Kidney (tissue), 14 donors: ENCODE results near the gene SRRM5. TPM values are rescaled to one million over a fixed set of nuclear protein-coding genes. Genes with fewer than 3 reads are reported as not detected.

ENCODE experiments used
- DNase-seq, 5 donors: peaks; one replicate each; pipeline ENCODE4 v3.0.0-alpha.2; 2013 to 2020
- FAIRE-seq: peaks from 2 replicates; lab custom pipeline; 2012; peaks lifted over from hg19 to GRCh38; lab: Jason Lieb, UNC
- H3K27ac ChIP-seq, 2 donors: one replicate each; pipeline ENCODE4 v1.7.0; 2013; ENCODE audit warnings: low read depth in 2 of 2, low read length in 2 of 2, inconsistent platforms in 1 of 2
- H3K27me3 ChIP-seq: one replicate; pipeline ENCODE4 v1.7.1; 2013; ENCODE audit warnings: low read length, inconsistent platforms; ENCODE audit not compliant: control insufficient read depth, insufficient read depth
- H3K36me3 ChIP-seq, 3 donors: one replicate each; pipeline versions ENCODE4 v1.7.0 to v1.7.1; 2013; ENCODE audit warnings: low read length in 3 of 3, control low read depth in 1 of 3, inconsistent platforms in 1 of 3; ENCODE audit not compliant: insufficient read depth in 3 of 3, control insufficient read depth in 2 of 3
- H3K4me1 ChIP-seq, 3 donors: one replicate each; pipeline versions ENCODE4 v1.7.0 to v1.7.1; 2013; ENCODE audit warnings: low read length in 3 of 3, inconsistent platforms in 1 of 3, low read depth in 1 of 3; ENCODE audit not compliant: control insufficient read depth in 2 of 3, insufficient read depth in 2 of 3
- H3K4me3 ChIP-seq, 3 donors: one replicate each; pipeline versions ENCODE4 v1.7.0 to v1.8.1; 2013; ENCODE audit warnings: low read length in 3 of 3, control low read depth in 1 of 3, inconsistent platforms in 1 of 3
- H3K9ac ChIP-seq, 3 donors: one replicate each; pipeline versions ENCODE4 v1.7.0 to v1.7.1; 2013; ENCODE audit warnings: low read length in 3 of 3, control low read depth in 1 of 3, inconsistent platforms in 1 of 3
- H3K9me3 ChIP-seq, 3 donors: one replicate each; pipeline versions ENCODE4 v1.7.0 to v1.7.1; 2013; ENCODE audit warnings: low read length in 3 of 3, control low read depth in 1 of 3, inconsistent platforms in 1 of 3; ENCODE audit not compliant: control insufficient read depth in 2 of 3, insufficient read depth in 1 of 3
- intact Hi-C: fragments of 100-400 bp; cut with DNase I; formaldehyde crosslinking; loops from one replicate; pipeline ENCODE4 v1.11.1; 2022
- polyA plus RNA-seq: library from polyadenylated mRNA; stranded (reverse); fragments of 350-450 nt; fragmentation: Illumina TruSeq; extraction: RNeasy Lipid Tissue Mini Kit (QIAGEN cat#74804); gene quantifications from one replicate; pipeline ENCODE4 v1.2.3, GENCODE V29; 2014; ENCODE audit warnings: low read depth, low replicate concordance; ENCODE audit not compliant: insufficient read depth
- total RNA-seq: library from RNA; stranded (reverse); fragmentation: NEBNext Ultra II Directional; extraction: Animal tissue kit (Norgen Biotek cat#: 25700); gene quantifications from one replicate; pipeline ENCODE4 v1.2.1, GENCODE V29; 2021
- TF ChIP-seq, protein P1 (sequence below): IDR thresholded peaks from 3 replicates; pipeline ENCODE4 v1.5.1; 2012; ENCODE audit warnings: mild to moderate bottlenecking, moderate library complexity, borderline replicate concordance; ENCODE audit not compliant: insufficient read depth; ENCODE audit errors: extremely low read depth
- donor health status: control.
- donor health status: control.
- donor health status: control.
- donor health status: control.
- donor health status: control.
- donor health status: DM: yes; HTN: yes; CAD: no.
- donor health status: Normal renal cell carcinoma (clear cell type).

Gene SRRM5
- total and polyA plus RNA-seq, 2 donors from 2014 or later = 0.22 to 0.28 TPM

GRCh38 chr19:43638214-43638994, 26.5 kb downstream of the SRRM5 start:
- intact Hi-C loops = no loop called here
- FAIRE-seq = no peak
- TF ChIP-seq, protein P1, sequence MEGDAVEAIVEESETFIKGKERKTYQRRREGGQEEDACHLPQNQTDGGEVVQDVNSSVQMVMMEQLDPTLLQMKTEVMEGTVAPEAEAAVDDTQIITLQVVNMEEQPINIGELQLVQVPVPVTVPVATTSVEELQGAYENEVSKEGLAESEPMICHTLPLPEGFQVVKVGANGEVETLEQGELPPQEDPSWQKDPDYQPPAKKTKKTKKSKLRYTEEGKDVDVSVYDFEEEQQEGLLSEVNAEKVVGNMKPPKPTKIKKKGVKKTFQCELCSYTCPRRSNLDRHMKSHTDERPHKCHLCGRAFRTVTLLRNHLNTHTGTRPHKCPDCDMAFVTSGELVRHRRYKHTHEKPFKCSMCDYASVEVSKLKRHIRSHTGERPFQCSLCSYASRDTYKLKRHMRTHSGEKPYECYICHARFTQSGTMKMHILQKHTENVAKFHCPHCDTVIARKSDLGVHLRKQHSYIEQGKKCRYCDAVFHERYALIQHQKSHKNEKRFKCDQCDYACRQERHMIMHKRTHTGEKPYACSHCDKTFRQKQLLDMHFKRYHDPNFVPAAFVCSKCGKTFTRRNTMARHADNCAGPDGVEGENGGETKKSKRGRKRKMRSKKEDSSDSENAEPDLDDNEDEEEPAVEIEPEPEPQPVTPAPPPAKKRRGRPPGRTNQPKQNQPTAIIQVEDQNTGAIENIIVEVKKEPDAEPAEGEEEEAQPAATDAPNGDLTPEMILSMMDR = no peak

DNA sequence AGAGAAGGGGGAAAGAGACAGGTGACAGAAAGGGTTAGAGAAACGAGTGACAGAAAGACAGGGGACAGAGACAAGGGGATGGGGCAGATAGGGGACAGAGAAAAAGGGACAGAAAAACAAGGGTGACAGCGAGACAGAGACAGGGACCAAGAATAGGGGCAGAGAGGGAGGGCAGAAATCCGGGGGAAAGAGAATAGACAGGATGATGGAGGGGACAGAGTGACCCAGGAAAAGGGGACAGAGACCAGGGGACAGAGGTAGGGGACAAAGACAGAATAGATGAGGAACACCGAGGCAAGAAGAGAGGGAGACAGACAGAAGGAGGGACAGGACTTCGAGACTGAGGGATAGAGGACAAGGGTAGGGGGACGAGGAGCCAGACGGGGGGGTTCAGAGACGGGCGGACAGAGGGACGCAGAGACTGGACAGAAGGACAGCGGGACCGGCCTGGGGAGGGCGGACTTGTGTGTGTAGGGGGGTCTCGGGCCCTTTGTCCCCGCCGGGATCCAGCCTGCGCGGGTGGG, 27.2 kb downstream of the SRRM5 start:
- Histone ChIP-seq H3K4me1 (peaks cover 0 to 14% (median 3%) of the 10 kb centered on the region in 3 donors), H3K9me3 (no peaks in the 10 kb centered on the region), H3K4me3 (peak overlapping the region; percentile 59 to 68 (median 66)), H3K27ac (no peak overlapping the region), H3K27me3 (no peaks in the 10 kb centered on the region), H3K36me3 (no peaks in the 10 kb centered on the region), H3K9ac (peak overlapping the region in 1 of 3 donors; percentile 69)
- intact Hi-C loops = no loop called here
- FAIRE-seq (no peak), DNase-seq (peak in 1 of 5 donors; percentile 64)
- TF ChIP-seq, protein P1 = no peak

More at GRCh38 chr19:43638214-43638994, 26.5 kb downstream of the SRRM5 start:
- peak overlapping the region in 2 of 3 donors; percentile 59 to 68 for H3K4me3 ChIP-seq
- no peak for DNase-seq
- no peaks in the 10 kb centered on the region for H3K9me3 ChIP-seq
- H3K36me3 ChIP-seq = no peaks in the 10 kb centered on the region
- H3K27me3 ChIP-seq = no peaks in the 10 kb centered on the region
- peaks cover 0 to 14% (median 4%) of the 10 kb centered on the region in 3 donors for H3K4me1 ChIP-seq
- peak overlapping the region in 1 of 3 donors; percentile 69 for H3K9ac ChIP-seq
- no peak overlapping the region for H3K27ac ChIP-seq

DNA sequence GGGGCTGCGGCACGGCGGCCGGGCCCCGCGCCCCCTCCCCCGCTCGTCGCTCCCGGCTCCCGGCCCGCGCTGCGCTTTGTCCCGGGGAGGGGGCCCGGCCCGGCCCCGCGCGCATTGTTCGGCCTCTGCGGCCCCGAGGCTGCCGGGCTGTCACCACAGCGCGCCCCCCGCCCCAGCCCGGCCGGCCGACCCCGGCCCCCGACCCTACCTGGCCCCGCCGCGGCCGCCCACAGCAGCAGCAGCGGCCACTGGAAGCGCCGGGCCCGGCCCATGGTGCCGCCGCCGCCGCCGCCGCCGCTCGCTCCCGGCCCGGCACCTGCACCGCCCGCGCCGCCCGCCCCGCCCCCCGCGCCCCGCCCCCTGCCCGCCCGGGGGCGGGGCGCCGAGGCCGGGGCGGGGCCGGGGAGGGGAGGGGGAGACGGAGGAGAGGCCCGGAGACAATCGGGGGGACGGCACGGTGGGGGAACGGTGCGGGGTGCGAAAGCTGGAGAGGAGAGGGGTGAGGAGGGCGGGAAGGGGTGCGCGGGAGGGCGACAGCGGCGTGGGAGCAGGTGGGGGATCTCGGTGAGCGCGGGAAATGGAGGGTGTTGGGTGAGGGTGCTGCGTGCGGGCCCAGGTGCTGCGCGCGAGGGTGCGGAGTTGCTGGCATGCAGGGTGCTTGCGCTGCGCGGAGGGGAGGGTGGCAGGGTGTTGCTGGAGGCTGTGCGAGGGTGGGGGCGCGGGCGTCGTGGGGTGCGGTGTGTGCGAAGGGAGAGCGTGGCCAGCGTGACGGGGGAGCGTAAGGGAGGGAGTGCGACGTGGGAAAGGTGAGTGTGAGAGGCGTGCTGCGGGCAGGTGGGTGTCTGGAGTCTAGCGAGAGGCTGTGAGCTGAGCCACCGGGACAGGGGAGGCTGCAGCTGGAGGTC, 27.9 kb downstream of the SRRM5 start, which contains the start of gene CADM4:
CADM4 (minus strand) TSS at position 332 of the 905 bp plus-strand sequence; CDS start at position 272, 60 bp downstream.
- Histone ChIP-seq H3K4me3 (peak within 1 kb of the TSS; percentile 59 to 68 (median 66)), H3K9ac (peak within 1 kb of the TSS in 2 of 3 donors; percentile 26 to 69), H3K27ac (no peak within 1 kb of the TSS), H3K36me3 (no peaks in the 10 kb centered on the region), H3K9me3 (no peaks in the 10 kb centered on the region), H3K27me3 (no peaks in the 10 kb centered on the region), H3K4me1 (peaks cover 0 to 12% (median 0%) of the 10 kb centered on the region in 3 donors)
- TF ChIP-seq, protein P1 = no peak
- DNase-seq (peak in 4 of 5 donors; percentile 24 to 84 (median 52)), FAIRE-seq (no peak)
- intact Hi-C loops = no loop called here
